Stimulated activated naive CD8-positive, alpha-beta T cell treated with anti-CD3 and anti-CD28 coated beads, Interleukin-15, amount 100 ng/mL, for 72 hours (primary cell): ENCODE data around the gene FAM131C.
"Not testable (repeated sequence)": the region's sequence is repeated elsewhere in the genome, so short reads cannot be mapped to it uniquely, and the experiment has no call there.

Experiments
- ATAC-seq: fragments of 150-1000 bp; cut with Tn5 transposase; 2 replicates; pipeline ENCODE4 v1.10.0; 2021; ENCODE audit warnings: mild to moderate bottlenecking, moderate library complexity
- DNase-seq, 2 donors: peaks; one replicate each; pipeline ENCODE4 v3.0.0; 2021 to 2022
- H3K27ac Mint-ChIP-seq, 2 donors: one replicate each; pipeline ENCODE4 v1.8.0; 2022; ENCODE audit warnings: mild to moderate bottlenecking in 2 of 2, mixed read lengths in 2 of 2, moderate library complexity in 2 of 2
- H3K27me3 Mint-ChIP-seq: one replicate; pipeline ENCODE4 v1.8.0; 2022; ENCODE audit warnings: mixed read lengths
- H3K4me1 Mint-ChIP-seq: one replicate; pipeline ENCODE4 v1.8.0; 2022; ENCODE audit warnings: mild to moderate bottlenecking, mixed read lengths
- H3K4me3 Mint-ChIP-seq, 2 donors: one replicate each; pipeline ENCODE4 v1.8.0; 2022; ENCODE audit warnings: mild to moderate bottlenecking in 2 of 2, mixed read lengths in 2 of 2, moderate library complexity in 1 of 2
- H3K9me3 Mint-ChIP-seq, 2 donors: one replicate each; pipeline ENCODE4 v1.8.0; 2022; ENCODE audit warnings: mixed read lengths in 2 of 2

Gene FAM131C

DNA sequence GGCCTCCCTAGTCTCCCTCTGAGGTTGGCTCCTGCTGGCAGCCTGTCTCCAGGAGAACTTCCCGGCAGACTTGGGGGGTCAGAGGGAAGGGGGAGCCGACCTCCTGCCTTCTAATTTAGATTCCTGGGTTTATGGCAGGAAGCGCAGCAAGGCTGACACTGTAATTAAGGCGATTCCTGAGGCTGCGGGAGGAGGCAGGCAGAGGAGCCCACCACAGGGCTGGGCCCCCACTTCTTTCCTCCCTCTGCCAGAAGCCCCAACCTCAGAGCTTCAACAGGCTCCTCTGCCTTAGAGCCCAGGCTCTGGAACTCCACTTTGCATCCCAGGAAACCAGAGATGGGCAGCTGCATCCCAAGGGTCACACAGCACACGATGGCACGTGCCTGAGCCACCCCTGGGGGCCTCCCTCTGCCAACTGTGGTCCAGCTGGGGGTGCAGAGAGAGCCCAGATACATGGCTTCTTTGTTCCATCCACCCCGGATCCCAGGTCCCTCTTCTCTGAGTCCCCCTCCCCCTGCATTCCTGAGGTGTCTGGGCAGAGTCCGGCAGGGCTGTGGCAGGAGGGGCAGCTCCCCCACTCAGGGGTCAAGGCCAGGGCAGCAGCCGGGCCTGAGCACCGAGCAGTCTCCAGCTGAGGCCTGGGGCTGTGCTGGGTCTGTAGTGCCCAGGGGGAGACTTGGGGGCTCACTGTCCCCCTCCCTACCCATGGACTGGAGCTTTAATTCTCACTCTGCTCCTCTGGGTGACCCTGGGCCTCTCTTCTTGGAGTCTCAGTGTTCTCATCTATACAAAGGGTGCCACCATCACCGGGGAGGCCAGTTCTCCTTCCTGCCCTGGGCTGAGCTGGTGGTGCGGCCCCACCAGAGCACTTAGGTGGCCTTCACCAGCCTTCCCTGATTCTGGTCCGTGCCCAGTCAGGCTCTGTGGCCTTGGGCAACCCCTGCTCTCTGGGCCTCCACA, 39.4 kb upstream of the FAM131C start:
- no peak overlapping the region for H3K4me3 Mint-ChIP-seq
- H3K4me1 Mint-ChIP-seq = no peaks in the 10 kb centered on the region
- no peak for DNase-seq
- peaks cover 12% of the 10 kb centered on the region for H3K27me3 Mint-ChIP-seq
- no peak for ATAC-seq
- peaks cover 0 to 5% of the 10 kb centered on the region in 2 donors for H3K9me3 Mint-ChIP-seq
- H3K27ac Mint-ChIP-seq = peak overlapping the region in 1 of 2 donors; percentile 51

DNA sequence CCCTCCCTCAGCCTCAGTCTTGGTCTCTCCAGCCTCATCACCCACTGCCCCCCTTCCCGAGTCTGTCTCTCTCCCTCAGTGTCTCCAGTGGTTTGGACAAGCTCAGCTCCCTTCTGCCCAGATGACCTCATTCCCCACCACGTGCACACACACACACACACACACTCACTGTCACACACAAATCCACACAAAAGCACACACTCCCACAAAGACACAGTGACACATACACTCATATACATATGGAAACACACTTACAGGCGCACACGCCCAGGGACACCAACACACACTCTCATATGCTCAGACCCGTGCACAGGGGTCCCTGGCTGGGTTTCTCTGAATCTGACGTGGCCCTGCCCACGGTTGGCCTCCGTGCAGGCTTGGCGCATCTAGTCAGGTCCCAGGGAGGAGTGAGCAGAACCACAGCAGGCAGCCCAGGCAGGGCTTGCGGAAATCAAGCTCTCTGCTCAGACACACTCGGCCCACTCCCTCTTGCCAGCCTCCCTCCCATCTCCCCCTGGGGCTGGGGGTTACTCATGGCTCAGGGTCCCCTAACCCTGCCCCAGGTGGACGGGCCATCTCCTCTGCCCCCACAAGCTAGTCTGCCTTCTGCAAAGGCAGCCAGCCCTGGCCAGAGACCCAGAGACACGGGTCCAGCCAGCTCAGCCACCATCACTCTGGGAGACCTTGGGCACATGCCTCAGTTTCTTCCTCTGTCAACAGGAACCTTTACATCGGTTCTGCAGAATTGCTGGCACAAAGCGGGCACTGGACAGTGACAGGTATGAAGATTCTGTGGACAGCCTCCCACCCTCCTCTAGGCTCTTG, 38.5 kb upstream of the FAM131C start:
- H3K9me3 Mint-ChIP-seq = peaks cover 0 to 5% of the 10 kb centered on the region in 2 donors
- no peaks in the 10 kb centered on the region for H3K4me1 Mint-ChIP-seq
- H3K4me3 Mint-ChIP-seq = no peak overlapping the region
- DNase-seq (no peak), ATAC-seq (no peak)
- peak overlapping the region; percentile 6 to 43 for H3K27ac Mint-ChIP-seq
- peaks cover 12% of the 10 kb centered on the region for H3K27me3 Mint-ChIP-seq

DNA sequence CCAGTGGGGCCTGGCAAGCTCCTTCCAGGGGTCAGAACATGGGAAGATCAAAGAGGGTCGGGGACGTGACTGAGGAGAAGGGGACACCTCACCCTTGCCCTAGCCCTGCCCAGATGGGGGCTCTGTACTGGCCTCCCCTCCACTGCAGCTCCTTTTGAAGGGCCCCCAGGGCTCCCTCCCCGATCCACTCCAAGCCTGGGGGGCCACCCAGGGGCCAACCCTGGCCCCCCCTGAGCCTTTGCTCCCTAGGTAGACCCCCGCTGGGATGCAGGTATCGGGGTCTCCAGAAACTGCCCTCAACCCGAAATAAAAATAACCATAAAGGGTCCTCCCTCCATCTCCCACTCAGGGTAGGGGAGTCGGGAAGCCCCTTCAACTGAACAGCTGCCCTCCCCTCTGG, 37.4 kb upstream of the FAM131C start:
- Mint-ChIP-seq H3K27ac (peak overlapping the region in 1 of 2 donors; percentile 37), H3K4me3 (no peak overlapping the region), H3K9me3 (peaks cover 0 to 5% of the 10 kb centered on the region in 2 donors), H3K27me3 (peaks cover 12% of the 10 kb centered on the region), H3K4me1 (no peaks in the 10 kb centered on the region)
- ATAC-seq = no peak
- DNase-seq = no peak

DNA sequence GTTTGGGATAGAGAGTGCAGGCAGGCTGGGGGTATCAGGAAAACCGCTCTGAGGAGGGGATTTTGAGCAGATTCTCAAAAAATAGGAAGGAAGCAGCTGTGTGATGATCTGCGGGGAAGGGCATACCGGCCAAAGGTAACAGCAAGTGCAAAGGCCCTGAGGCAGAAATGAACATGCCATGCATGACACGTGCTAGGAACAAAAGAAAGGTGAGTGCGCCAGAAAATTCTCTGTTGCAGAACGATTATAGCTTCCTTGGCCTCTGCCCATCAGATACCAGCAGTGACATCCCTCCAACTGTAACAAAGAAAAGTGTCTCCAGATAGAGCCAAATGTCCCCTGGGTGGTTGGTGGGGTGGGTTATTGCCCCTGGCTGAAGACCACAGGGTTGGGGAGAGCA, 37.0 kb upstream of the FAM131C start:
- H3K27me3 Mint-ChIP-seq = peaks cover 12% of the 10 kb centered on the region
- no peak for DNase-seq

DNA sequence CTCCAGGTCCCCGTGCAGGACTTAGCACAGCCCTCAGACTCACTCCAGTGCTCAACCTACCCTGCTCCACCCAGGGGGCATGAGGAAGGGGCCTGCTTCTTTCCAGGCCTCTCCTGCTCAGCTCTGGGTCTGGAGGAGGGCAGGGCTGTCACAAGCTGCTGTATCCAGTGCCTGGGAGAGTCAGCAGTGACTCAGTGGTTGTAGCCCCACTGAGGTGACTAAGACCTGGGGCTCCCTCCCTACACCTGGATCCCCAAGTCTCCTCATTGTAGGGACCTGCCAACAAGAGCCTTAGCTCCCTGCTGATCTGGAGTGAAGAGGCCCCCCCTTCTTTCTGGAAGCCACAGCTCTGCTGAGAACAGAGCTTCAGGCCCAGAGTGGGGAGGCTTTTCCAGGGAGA, 36.1 kb upstream of the FAM131C start:
- no peak overlapping the region for H3K4me3 Mint-ChIP-seq
- no peak for ATAC-seq
- no peaks in the 10 kb centered on the region for H3K4me1 Mint-ChIP-seq
- H3K27ac Mint-ChIP-seq = peak overlapping the region in 1 of 2 donors; percentile 57
- DNase-seq = no peak
- H3K27me3 Mint-ChIP-seq = peaks cover 12% of the 10 kb centered on the region
- H3K9me3 Mint-ChIP-seq = peaks cover 0 to 5% of the 10 kb centered on the region in 2 donors

More for the DNA sequence above, 37.0 kb upstream of the FAM131C start:
- peak overlapping the region in 1 of 2 donors; percentile 37 for H3K27ac Mint-ChIP-seq
- H3K9me3 Mint-ChIP-seq = peaks cover 0 to 5% of the 10 kb centered on the region in 2 donors
- ATAC-seq = no peak
- no peak overlapping the region for H3K4me3 Mint-ChIP-seq
- no peaks in the 10 kb centered on the region for H3K4me1 Mint-ChIP-seq

DNA sequence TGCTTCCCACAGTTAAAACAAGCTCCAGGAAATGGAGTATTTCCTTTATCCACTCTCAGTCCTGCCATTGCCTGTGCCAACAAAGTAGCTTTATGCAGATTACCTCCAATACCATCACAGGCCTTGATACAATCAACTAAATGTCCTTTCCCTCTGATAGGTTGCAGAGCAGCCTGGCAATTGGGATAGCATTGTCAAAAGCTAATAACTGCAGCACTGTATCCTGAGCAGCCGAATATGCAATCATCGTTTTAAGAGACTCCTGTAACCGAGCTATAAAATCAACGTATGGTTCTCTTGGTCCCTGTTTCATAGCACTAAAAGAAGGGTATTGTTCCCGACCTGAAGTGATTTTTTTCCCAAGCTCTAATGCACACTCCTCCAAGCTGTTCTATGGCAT, 33.6 kb upstream of the FAM131C start:
- not testable (repeated sequence) for DNase-seq, H3K9me3 Mint-ChIP-seq, ATAC-seq, H3K4me1 Mint-ChIP-seq, H3K4me3 Mint-ChIP-seq, H3K27ac Mint-ChIP-seq
- H3K27me3 Mint-ChIP-seq = peaks cover 11% of the 10 kb centered on the region

DNA sequence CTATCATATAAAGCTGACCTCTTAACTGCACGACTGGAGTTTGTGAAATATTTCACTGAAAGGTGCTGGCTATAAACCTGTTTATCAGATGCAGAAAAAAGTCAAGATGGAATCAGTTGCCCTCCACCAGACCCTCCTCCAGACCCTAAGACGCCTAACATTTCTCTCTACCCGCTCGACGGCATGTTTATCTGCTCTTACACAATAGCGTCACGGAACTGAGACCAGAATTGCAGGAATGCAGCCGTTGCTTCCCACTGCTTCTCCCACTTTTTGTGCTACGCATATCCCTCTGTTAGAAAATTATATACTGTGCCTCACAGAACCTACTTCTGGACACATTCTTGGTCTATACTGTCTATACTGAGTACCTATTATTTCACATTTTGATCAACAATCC, 28.2 kb upstream of the FAM131C start:
- no peak overlapping the region for H3K27ac Mint-ChIP-seq
- no peaks in the 10 kb centered on the region for H3K27me3 Mint-ChIP-seq
- H3K4me3 Mint-ChIP-seq = no peak overlapping the region
- H3K9me3 Mint-ChIP-seq = no peaks in the 10 kb centered on the region
- no peaks in the 10 kb centered on the region for H3K4me1 Mint-ChIP-seq
- no peak for ATAC-seq
- DNase-seq = no peak

DNA sequence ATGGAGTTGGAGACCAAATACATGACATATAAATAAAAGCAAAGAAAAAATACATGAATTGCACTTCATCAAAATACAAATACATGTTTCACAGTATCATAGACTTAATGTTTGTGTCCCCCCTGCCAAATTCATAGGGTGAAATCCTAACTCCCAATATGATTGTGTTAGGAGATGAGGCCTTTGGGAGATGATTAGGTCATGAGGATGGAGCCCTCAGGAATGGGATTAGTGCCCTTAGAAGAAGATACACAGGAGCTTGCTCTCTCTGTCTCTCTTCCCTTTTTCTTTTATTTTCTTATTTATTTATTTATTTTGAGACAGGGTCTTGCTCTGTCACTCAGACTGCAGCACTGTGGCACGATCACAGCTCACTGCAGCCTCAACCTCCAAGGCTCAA, 26.0 kb upstream of the FAM131C start:
- no peak for DNase-seq
- H3K4me3 Mint-ChIP-seq = no peak overlapping the region

DNA sequence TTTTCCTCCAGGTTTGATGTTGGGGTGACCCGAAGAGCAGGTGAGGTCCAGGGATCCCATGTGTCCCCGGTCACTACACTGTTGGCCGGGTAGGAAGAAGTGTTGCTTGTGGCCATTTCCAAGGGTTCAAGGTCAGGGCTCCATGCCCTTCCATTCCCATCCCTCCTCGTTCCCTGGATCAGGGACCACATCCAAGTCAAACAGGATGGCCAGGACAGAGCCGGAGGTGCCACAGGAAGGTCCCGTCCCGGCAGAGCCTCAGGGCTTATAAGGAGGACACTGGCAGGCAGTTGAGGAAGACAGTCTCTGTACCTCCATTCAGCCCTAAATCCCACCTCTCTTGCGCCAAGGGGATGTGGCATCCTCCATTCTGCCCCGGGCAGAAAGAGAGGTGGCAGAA, 22.0 kb upstream of the FAM131C start:
- ATAC-seq (no peak), DNase-seq (no peak)
- no peak overlapping the region for H3K27ac Mint-ChIP-seq
- H3K4me1 Mint-ChIP-seq = no peaks in the 10 kb centered on the region
- H3K4me3 Mint-ChIP-seq = no peak overlapping the region
- H3K9me3 Mint-ChIP-seq = no peaks in the 10 kb centered on the region
- H3K27me3 Mint-ChIP-seq = peaks cover 10% of the 10 kb centered on the region

More for the DNA sequence above, 26.0 kb upstream of the FAM131C start:
- Mint-ChIP-seq H3K27ac (no peak overlapping the region), H3K4me1 (no peaks in the 10 kb centered on the region), H3K27me3 (peaks cover 10% of the 10 kb centered on the region), H3K9me3 (no peaks in the 10 kb centered on the region)
- ATAC-seq = no peak

DNA sequence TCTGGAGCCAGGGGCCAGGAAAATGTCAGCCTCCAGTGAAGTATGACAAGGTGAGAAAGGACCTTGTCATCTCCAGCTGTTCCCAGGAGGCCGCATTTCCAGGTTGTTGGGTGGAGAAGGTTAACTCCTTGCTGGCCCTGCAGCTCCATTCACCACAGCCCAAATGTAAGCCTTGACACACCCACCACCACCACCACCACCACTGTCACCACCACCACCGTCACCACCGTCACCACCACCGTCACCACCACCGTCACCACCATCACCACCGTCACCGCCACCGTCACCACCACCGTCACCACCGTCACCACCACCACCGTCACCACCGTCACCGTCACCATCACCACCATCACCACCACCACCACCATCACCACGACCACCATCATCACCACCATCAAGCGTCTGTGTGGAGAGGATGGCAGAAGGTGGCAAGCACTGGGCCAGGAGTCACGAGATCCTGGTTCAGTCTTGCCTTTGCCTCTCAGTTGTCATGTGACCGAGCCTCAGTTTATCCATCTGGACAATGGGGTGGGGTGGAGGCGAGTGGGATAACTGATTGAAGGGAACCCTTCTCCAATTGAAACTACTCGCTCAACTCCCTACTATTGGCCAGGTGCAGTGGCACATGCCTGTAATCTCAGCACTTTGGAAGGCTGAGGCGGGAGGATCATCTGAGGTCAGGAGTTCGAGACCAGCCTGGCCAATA, 21.2 kb upstream of the FAM131C start:
- Mint-ChIP-seq H3K27ac (peak overlapping the region in 1 of 2 donors; percentile 83), H3K9me3 (no peaks in the 10 kb centered on the region), H3K4me1 (no peaks in the 10 kb centered on the region), H3K27me3 (peaks cover 10% of the 10 kb centered on the region), H3K4me3 (no peak overlapping the region)
- DNase-seq = no peak
- ATAC-seq = no peak

DNA sequence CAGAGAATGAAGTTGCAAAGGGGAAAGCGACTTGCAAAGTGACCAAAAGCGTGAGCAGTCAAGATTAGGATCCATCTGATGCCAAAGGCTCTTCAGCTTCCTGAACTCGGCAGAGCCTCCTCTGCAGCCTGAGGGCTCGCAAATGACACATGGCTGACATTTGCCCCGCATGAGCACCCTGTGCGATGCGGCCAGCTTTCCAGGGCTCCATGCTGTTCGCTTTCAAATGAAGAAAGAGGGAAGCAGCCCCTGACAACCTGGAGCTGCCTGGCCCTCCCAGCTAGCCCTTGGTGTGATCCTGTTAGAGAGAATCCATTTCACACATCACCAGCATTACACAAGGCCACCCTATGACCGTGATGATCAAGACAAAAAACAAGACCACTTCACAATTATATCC, 20.2 kb upstream of the FAM131C start:
- no peak for ATAC-seq
- H3K27me3 Mint-ChIP-seq = peaks cover 10% of the 10 kb centered on the region
- DNase-seq = no peak
- no peak overlapping the region for H3K4me3 Mint-ChIP-seq
- no peaks in the 10 kb centered on the region for H3K4me1 Mint-ChIP-seq
- no peaks in the 10 kb centered on the region for H3K9me3 Mint-ChIP-seq
- no peak overlapping the region for H3K27ac Mint-ChIP-seq

DNA sequence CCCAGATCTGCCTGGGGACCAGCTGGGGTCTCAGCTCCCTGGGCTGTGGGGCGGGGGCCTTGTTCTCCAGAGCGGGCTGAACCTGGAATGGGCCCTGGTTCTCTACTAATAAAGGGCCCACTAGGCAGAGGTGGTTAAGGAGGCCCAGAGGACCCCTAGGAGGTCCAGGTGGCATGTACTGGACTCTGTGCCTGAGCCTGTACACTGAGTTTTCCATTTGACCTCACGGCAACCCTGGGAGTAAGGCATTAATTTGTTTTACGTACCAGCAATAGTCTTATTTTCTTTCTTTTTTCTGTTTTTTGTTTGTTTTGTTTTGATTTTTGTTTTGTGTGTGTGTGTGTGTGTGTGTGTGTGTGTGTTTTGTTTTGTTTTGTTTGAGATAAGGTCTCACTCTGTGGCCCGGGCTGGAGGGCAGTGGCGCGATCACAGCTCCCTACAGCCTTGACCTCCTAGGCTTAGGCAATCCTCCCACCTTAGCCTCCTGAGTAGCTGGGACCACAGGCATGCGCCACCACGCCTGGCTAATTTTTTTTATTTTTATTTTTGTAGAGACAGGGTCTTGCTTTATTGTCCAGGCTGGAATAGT, 19.6 kb upstream of the FAM131C start:
- Mint-ChIP-seq H3K27ac (no peak overlapping the region), H3K4me1 (no peaks in the 10 kb centered on the region), H3K27me3 (peaks cover 10% of the 10 kb centered on the region), H3K9me3 (no peaks in the 10 kb centered on the region), H3K4me3 (no peak overlapping the region)
- no peak for DNase-seq
- ATAC-seq = no peak

DNA sequence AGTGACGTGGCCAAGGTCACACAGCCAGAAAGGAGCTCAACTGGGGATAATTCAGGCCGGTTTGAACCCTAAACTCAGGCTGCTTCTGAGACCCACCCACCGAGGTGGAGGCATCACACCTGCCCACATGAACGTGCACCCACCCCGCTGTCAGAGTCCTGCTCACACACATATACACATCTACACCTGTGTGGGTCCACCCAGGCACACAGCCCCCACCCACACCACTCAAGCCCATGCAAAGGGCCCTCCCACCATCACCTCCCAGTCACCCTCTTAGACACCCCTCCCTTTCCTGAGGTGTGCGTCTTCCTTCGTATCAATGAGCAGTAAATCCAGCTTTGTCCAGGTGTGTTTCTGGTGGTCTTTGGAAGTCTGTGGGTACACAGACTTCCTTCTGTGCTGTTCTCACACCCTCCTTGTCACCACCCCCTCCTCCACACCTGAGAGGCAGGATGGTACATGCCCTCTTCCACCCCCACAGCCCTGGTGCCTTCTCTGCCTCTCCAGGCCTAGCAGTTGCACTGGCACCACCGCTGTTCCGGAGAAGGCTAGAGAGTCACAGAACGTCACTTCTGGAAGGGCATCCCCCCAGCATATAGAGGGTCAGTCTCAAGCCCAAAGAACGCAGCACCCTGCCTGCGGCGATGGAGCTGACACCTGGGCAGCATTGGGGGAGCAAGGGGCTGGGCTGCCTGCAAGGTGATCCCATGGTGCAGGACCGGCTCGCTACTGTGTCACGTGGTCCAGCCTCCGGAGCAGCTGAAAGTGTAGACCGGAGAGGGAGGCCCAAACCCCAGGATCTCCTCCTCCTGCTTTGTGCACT, 18.9 kb upstream of the FAM131C start:
- Mint-ChIP-seq H3K27me3 (peaks cover 10% of the 10 kb centered on the region), H3K4me3 (no peak overlapping the region), H3K4me1 (no peaks in the 10 kb centered on the region), H3K27ac (no peak overlapping the region), H3K9me3 (no peaks in the 10 kb centered on the region)
- no peak for DNase-seq
- ATAC-seq = no peak

DNA sequence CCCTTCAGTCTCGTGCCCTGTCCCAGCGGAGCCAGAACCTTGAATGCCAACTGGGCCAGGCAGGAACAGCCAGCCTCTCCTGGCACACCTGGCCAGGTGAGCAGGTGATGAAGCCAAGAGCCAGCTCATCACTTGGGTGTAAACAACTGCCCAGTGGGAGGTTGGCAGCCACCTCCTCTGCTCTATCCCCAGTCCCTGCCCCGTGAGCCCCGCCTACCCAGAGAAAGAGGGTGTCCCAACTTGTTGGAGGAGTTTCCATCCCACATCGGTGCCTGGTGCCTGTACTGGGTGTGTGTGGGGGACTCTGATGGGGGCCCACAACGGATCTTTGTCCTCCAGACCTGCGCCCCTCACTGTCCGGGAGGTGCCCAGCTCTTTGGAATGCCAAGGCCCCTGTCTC, 17.8 kb upstream of the FAM131C start:
- H3K27ac Mint-ChIP-seq = no peak overlapping the region
- peaks cover 10% of the 10 kb centered on the region for H3K27me3 Mint-ChIP-seq
- H3K4me3 Mint-ChIP-seq = no peak overlapping the region
- no peaks in the 10 kb centered on the region for H3K4me1 Mint-ChIP-seq
- no peak for ATAC-seq
- no peaks in the 10 kb centered on the region for H3K9me3 Mint-ChIP-seq
- DNase-seq = no peak
